Neural progenitor cell (in vitro differentiated cells): ENCODE results near the gene ACAD9.

Source experiments
- CTCF ChIP-seq: fragments of 200-600 bp; sonication (generic); IDR thresholded peaks from 2 replicates; pipeline ENCODE4 v1.5.1; 2017; ENCODE audit warnings: antibody characterized with exemption, mild to moderate bottlenecking
- EZH2 ChIP-seq: fragments of 200-600 bp; sonication (generic); IDR thresholded peaks from 2 replicates; pipeline ENCODE4 v1.6.1; 2017; ENCODE audit warnings: antibody characterized with exemption, mild to moderate bottlenecking, moderate library complexity
- EZH2phosphoT487 ChIP-seq: fragments of 200-600 bp; sonication (generic); IDR thresholded peaks from 2 replicates; pipeline ENCODE4 v1.6.1; 2017; ENCODE audit warnings: antibody characterized with exemption

- TF ChIP-seq CTCF = no peak
- TF ChIP-seq EZH2 = no peak
- TF ChIP-seq EZH2phosphoT487 = no peak
Measured at GRCh38 chr3:128919988-128920387, 40.6 kb downstream of the ACAD9 start.
